SU-DHL-6 (cell line): Measurements from ENCODE around the gene GNB2.

Experiments
- H2AFZ ChIP-seq: fragments of 200-600 bp; sonication (generic); 2 replicates; pipeline ENCODE4 v1.6.1; 2014; ENCODE audit warnings: low read depth, mild to moderate bottlenecking, moderate library complexity, mixed read lengths, antibody characterized with exemption, low read length; ENCODE audit not compliant: severe bottlenecking
- H3F3A ChIP-seq: fragments of 200-600 bp; shearing (Covaris generic); 2 replicates; pipeline ENCODE4 v1.6.0; 2016; ENCODE audit warnings: antibody characterized with exemption, mild to moderate bottlenecking; ENCODE audit not compliant: insufficient read depth
- H3K27ac ChIP-seq: fragments of 200-600 bp; sonication (generic); 2 replicates; pipeline ENCODE4 v1.5.1; 2016; ENCODE audit warnings: low read depth, mild to moderate bottlenecking, low read length, moderate library complexity, mixed read lengths
- H3K27me3 ChIP-seq: fragments of 200-600 bp; sonication (generic), shearing (Covaris generic); 2 replicates; pipeline ENCODE4 v1.6.0; 2014; ENCODE audit warnings: mild to moderate bottlenecking, low read length
- H3K36me3 ChIP-seq: fragments of 200-600 bp; sonication (generic); 2 replicates; pipeline ENCODE4 v1.6.1; 2014; ENCODE audit warnings: mild to moderate bottlenecking, low read length, mixed read lengths
- H3K4me2 ChIP-seq: fragments of 300-600, 200-600 bp; shearing (Covaris generic), sonication (generic); 2 replicates; pipeline ENCODE4 v1.6.0; 2014; ENCODE audit warnings: low read length, low read depth, mild to moderate bottlenecking; ENCODE audit not compliant: poor library complexity, severe bottlenecking
- H3K4me3 ChIP-seq: fragments of 200-600 bp; sonication (generic); 2 replicates; pipeline ENCODE4 v1.5.1; 2014; ENCODE audit warnings: antibody characterized with exemption, low read length, mild to moderate bottlenecking, mixed read lengths; ENCODE audit not compliant: insufficient read depth, poor library complexity, severe bottlenecking
- H3K79me2 ChIP-seq: fragments of 200-600 bp; sonication (generic); 2 replicates; pipeline ENCODE4 v1.6.1; 2014; ENCODE audit warnings: mild to moderate bottlenecking, low read length, moderate library complexity; ENCODE audit not compliant: insufficient read depth
- H3K9ac ChIP-seq: fragments of 200-600 bp; sonication (generic); 2 replicates; pipeline ENCODE4 v1.7.0; 2014; ENCODE audit warnings: mild to moderate bottlenecking, low read length
- H3K9me2 ChIP-seq: fragments of 200-600 bp; sonication (generic); replicated peaks from 2 replicates; pipeline ENCODE4 v1.6.1; 2014; ENCODE audit warnings: low read length; ENCODE audit not compliant: insufficient read depth
- H3K9me3 ChIP-seq: fragments of 200-600 bp; sonication (generic); 2 replicates; pipeline ENCODE4 v1.6.1; 2014; ENCODE audit warnings: low read length, mixed read lengths; ENCODE audit not compliant: insufficient read depth
- H4K20me1 ChIP-seq: fragments of 200-600 bp; sonication (generic); 2 replicates; pipeline ENCODE4 v1.6.1; 2014; ENCODE audit warnings: low read depth, mild to moderate bottlenecking, antibody characterized with exemption, low read length, moderate library complexity, mixed read lengths
- EZH2phosphoT487 ChIP-seq: fragments of 200-600 bp; sonication (generic), shearing (Covaris generic); conservative IDR thresholded peaks from 2 replicates; pipeline ENCODE4 v1.6.1; 2018; ENCODE audit warnings: mild to moderate bottlenecking, antibody characterized with exemption, low read length, moderate library complexity, mixed read lengths
- TF ChIP-seq, protein P1 (sequence below): fragments of 200-600 bp; sonication (generic); IDR thresholded peaks from one replicate; pipeline ENCODE4 v1.5.1; 2017; ENCODE audit warnings: antibody characterized with exemption, mild to moderate bottlenecking, low read length, moderate library complexity; ENCODE audit not compliant: insufficient read depth, poor library complexity, severe bottlenecking

The GNB2 gene

GRCh38 chr7:100684534-100685042, 11.0 kb downstream of the GNB2 start:
- Histone ChIP-seq H4K20me1 (no peaks in the 10 kb centered on the region), H3K36me3 (no peaks in the 10 kb centered on the region), H2AFZ (no peak overlapping the region), H3K79me2 (peaks cover 14% of the 10 kb centered on the region), H3K4me2 (no peak overlapping the region), H3K9ac (no peak overlapping the region), H3K9me2 (no peaks in the 10 kb centered on the region), H3K27me3 (no peaks in the 10 kb centered on the region), H3K4me3 (no peak overlapping the region), H3F3A (peaks cover 20% of the 10 kb centered on the region), H3K27ac (no peak overlapping the region), H3K9me3 (no peaks in the 10 kb centered on the region)
- TF ChIP-seq, protein P1, sequence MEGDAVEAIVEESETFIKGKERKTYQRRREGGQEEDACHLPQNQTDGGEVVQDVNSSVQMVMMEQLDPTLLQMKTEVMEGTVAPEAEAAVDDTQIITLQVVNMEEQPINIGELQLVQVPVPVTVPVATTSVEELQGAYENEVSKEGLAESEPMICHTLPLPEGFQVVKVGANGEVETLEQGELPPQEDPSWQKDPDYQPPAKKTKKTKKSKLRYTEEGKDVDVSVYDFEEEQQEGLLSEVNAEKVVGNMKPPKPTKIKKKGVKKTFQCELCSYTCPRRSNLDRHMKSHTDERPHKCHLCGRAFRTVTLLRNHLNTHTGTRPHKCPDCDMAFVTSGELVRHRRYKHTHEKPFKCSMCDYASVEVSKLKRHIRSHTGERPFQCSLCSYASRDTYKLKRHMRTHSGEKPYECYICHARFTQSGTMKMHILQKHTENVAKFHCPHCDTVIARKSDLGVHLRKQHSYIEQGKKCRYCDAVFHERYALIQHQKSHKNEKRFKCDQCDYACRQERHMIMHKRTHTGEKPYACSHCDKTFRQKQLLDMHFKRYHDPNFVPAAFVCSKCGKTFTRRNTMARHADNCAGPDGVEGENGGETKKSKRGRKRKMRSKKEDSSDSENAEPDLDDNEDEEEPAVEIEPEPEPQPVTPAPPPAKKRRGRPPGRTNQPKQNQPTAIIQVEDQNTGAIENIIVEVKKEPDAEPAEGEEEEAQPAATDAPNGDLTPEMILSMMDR: no peak
- TF ChIP-seq EZH2phosphoT487: no peak

GRCh38 chr7:100685049-100685605, 11.6 kb downstream of the GNB2 start:
- no peak for TF ChIP-seq EZH2phosphoT487
- TF ChIP-seq, protein P1: no peak
- Histone ChIP-seq H3K4me3 (no peak overlapping the region), H3F3A (peaks cover 15% of the 10 kb centered on the region), H3K9ac (no peak overlapping the region), H3K9me3 (no peaks in the 10 kb centered on the region), H3K4me2 (no peak overlapping the region), H4K20me1 (peaks cover 3% of the 10 kb centered on the region; the same call in 1 of the 2 replicates), H3K27ac (no peak overlapping the region), H3K9me2 (no peaks in the 10 kb centered on the region), H3K36me3 (no peaks in the 10 kb centered on the region), H3K79me2 (peaks cover 19% of the 10 kb centered on the region), H3K27me3 (no peaks in the 10 kb centered on the region), H2AFZ (no peak overlapping the region)

- Histone ChIP-seq H3K4me3 (no peak overlapping the region), H2AFZ (no peak overlapping the region), H3F3A (peaks cover 9% of the 10 kb centered on the region), H3K4me2 (no peak overlapping the region), H3K27ac (no peak overlapping the region), H3K9ac (no peak overlapping the region), H4K20me1 (peaks cover 4% of the 10 kb centered on the region; the same call in 1 of the 2 replicates), H3K27me3 (no peaks in the 10 kb centered on the region), H3K9me3 (no peaks in the 10 kb centered on the region), H3K79me2 (peaks cover 22% of the 10 kb centered on the region), H3K9me2 (no peaks in the 10 kb centered on the region), H3K36me3 (no peaks in the 10 kb centered on the region)
- no peak for TF ChIP-seq EZH2phosphoT487
- TF ChIP-seq, protein P1: no peak
These were observed 12.1 kb downstream of the GNB2 start for GRCh38 chr7:100685631-100686145.
